ENCODE data around the gene UHRF1.

DNA sequence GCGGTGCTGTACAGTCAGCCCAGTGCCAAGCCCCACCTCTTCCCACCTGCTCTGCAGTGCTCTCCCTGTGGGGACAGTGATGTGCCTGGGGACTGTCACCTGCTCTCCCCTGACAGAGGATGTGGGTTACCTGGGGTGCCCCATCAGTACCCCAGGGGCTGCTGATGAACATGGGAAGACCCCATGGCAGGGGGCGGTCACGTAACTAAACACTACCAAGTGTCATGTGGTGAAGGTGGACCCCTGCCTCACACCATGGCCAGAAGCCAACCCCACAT is 72.3 kb downstream of the UHRF1 start:
- TF ChIP-seq, protein P1, sequence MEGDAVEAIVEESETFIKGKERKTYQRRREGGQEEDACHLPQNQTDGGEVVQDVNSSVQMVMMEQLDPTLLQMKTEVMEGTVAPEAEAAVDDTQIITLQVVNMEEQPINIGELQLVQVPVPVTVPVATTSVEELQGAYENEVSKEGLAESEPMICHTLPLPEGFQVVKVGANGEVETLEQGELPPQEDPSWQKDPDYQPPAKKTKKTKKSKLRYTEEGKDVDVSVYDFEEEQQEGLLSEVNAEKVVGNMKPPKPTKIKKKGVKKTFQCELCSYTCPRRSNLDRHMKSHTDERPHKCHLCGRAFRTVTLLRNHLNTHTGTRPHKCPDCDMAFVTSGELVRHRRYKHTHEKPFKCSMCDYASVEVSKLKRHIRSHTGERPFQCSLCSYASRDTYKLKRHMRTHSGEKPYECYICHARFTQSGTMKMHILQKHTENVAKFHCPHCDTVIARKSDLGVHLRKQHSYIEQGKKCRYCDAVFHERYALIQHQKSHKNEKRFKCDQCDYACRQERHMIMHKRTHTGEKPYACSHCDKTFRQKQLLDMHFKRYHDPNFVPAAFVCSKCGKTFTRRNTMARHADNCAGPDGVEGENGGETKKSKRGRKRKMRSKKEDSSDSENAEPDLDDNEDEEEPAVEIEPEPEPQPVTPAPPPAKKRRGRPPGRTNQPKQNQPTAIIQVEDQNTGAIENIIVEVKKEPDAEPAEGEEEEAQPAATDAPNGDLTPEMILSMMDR (optimal IDR thresholded peaks at IDR 0.05 in 1 of 3, IDR thresholded peaks at IDR 0.05 in 1 of 3, conservative IDR thresholded peaks at IDR 0.05 in 1 of 3; ENCODE audit: extremely low read depth in 1 of 3, insufficient read depth in 2 of 3, low read length in 3 of 3): no peak
- no peak for TF ChIP-seq EZH2 (IDR thresholded peaks at IDR 0.05; ENCODE audit: low read length)

Data from keratinocyte (primary cell).